Motor neuron (in vitro differentiated cells): Measurements from ENCODE around the gene CD22. TPM values are rescaled to one million over a fixed set of nuclear protein-coding genes. Genes with fewer than 3 reads are reported as not detected.
A peak's percentile ranks its signal among the peaks of the same experiment; 100 is the strongest.
"Not testable (repeated sequence)": the region's sequence is repeated elsewhere in the genome, so short reads cannot be mapped to it uniquely, and the experiment has no call there.

Source experiments
- ATAC-seq, 8 experiments: fragments of 200-7000 bp; cut with Tn5 transposase; replicated peaks in 6 of 8; 2 replicates each; pipeline ENCODE4 v1.8.0; 2021; ENCODE audit warnings: mild to moderate bottlenecking in 8 of 8, moderate library complexity in 8 of 8
- H3K27ac ChIP-seq, 2 donors: fragments of 250-450 bp; sonication (Bioruptor Pico); 2 replicates each; pipeline ENCODE4 v1.9.0; 2021; ENCODE audit warnings: antibody characterized with exemption in 2 of 2, mild to moderate bottlenecking in 2 of 2, moderate library complexity in 1 of 2
- H3K4me1 ChIP-seq, 2 donors: fragments of 250-450 bp; sonication (Bioruptor Pico); replicated peaks in 1 of 2; 2 replicates each; pipeline ENCODE4 v1.6.1; 2021; ENCODE audit warnings: antibody characterized with exemption in 2 of 2, mild to moderate bottlenecking in 2 of 2, moderate library complexity in 1 of 2
- H3K4me3 ChIP-seq, 5 donors: fragments of 250-450 bp; sonication (Bioruptor Pico); 2 replicates each; pipeline ENCODE4 v1.9.0; 2021; ENCODE audit warnings: antibody characterized with exemption in 5 of 5, mild to moderate bottlenecking in 5 of 5, moderate library complexity in 4 of 5
- WGBS, 10 experiments: fragments of 450-650 bp; shearing (Covaris generic); methylation state at CpG; one replicate each; pipeline ENCODE4 v1.0.0; 2022; 5-methylcytosine and 5-hydroxymethylcytosine counted together
- in situ Hi-C, 9 experiments: fragments of 400-800 bp; cut with MboI; loops; one replicate each; pipeline ENCODE4 v1.15.0; 2021; ENCODE audit warnings: low sequenced_read_pairs in 9 of 9, low pct_unique_long_range_greater_than_20kb in 2 of 9; ENCODE audit not compliant: unreplicated experiment in 9 of 9
- total RNA-seq, 8 experiments: library from RNA; unstranded; fragments of 300-600 nt; gene quantifications; 2 replicates each; pipeline versions ENCODE4 v1.2.3 to v1.2.4, GENCODE V29; 2022

Gene CD22
- total RNA-seq, 8 experiments from 2014 or later = 0.27 to 1.8 (median 0.93) TPM; not detected in 2

GRCh38 chr19:35377656-35378055 is 48.7 kb downstream of the CD22 start:
- H3K4me3 ChIP-seq = no peak overlapping the region
- no peak for ATAC-seq
- WGBS, 10 experiments = 11 to 100% (median 57%) methylated on average over 1 of the region's 1 CpG; no CpG with 5 or more reads in 1 of the 10 experiments
- in situ Hi-C loops = no loop called here
- no peak overlapping the region for H3K27ac ChIP-seq
- no peaks in the 10 kb centered on the region for H3K4me1 ChIP-seq

- Histone ChIP-seq H3K4me3 (no peak overlapping the region), H3K27ac (no peak overlapping the region), H3K4me1 (no peaks in the 10 kb centered on the region)
- in situ Hi-C loops = no loop called here
- no peak for ATAC-seq
- 20 to 100% (median 80%) methylated on average over 1 to 2 of the region's 3 CpGs; no CpG with 5 or more reads in 1 of the 10 experiments for WGBS, 10 experiments
Observed at GRCh38 chr19:35378356-35378755, 49.4 kb downstream of the CD22 start.

GRCh38 chr19:35379545-35379944 is 50.6 kb downstream of the CD22 start:
- H3K27ac ChIP-seq, in situ Hi-C loops, ATAC-seq, H3K4me3 ChIP-seq, H3K4me1 ChIP-seq: not testable (repeated sequence)
- 20 to 100% (median 83%) methylated on average over 1 to 5 of the region's 5 CpGs for WGBS, 10 experiments

GRCh38 chr19:35379992-35380391 is 51.0 kb downstream of the CD22 start:
- Histone ChIP-seq H3K4me1 (no peaks in the 10 kb centered on the region), H3K27ac (no peak overlapping the region), H3K4me3 (no peak overlapping the region)
- peak in 1 of 8 experiments; percentile 23 for ATAC-seq
- 0 to 20% methylated on average over 1 of the region's 1 CpG; no CpG with 5 or more reads in 8 of the 10 experiments for WGBS, 10 experiments
- in situ Hi-C loops = no loop called here

- in situ Hi-C loops = no loop called here
- Histone ChIP-seq H3K27ac (no peak overlapping the region), H3K4me1 (no peaks in the 10 kb centered on the region), H3K4me3 (no peak overlapping the region)
- peak in 3 of 8 experiments; percentile 62 to 70 (median 68) for ATAC-seq
- WGBS, 10 experiments = 6 to 89% (median 51%) methylated on average over 1 to 6 of the region's 9 CpGs; no CpG with 5 or more reads in 1 of the 10 experiments
Observed at GRCh38 chr19:35380450-35381124, 51.6 kb downstream of the CD22 start.

- in situ Hi-C loops = no loop called here
- no peak overlapping the region for H3K27ac ChIP-seq
Observed at GRCh38 chr19:35381318-35381717, 52.3 kb downstream of the CD22 start.

GRCh38 chr19:35381926-35382325 is 52.9 kb downstream of the CD22 start:
- Histone ChIP-seq H3K4me3 (no peak overlapping the region), H3K4me1 (no peaks in the 10 kb centered on the region), H3K27ac (no peak overlapping the region)
- WGBS, 10 experiments = 29 to 100% (median 79%) methylated on average over 1 to 6 of the region's 6 CpGs
- in situ Hi-C loops = no loop called here
- no peak for ATAC-seq

More at GRCh38 chr19:35381318-35381717, 52.3 kb downstream of the CD22 start:
- Histone ChIP-seq H3K4me1 (no peaks in the 10 kb centered on the region), H3K4me3 (no peak overlapping the region)
- ATAC-seq = no peak
- 0 to 80% (median 34%) methylated on average over 1 to 3 of the region's 3 CpGs; no CpG with 5 or more reads in 2 of the 10 experiments for WGBS, 10 experiments

GRCh38 chr19:35383536-35383935 is 54.5 kb downstream of the CD22 start:
- in situ Hi-C loops = no loop called here
- ATAC-seq = no peak
- H3K4me1 ChIP-seq = no peaks in the 10 kb centered on the region
- 0 to 69% (median 66%) methylated on average over 2 of the region's 2 CpGs; no CpG with 5 or more reads in 6 of the 10 experiments for WGBS, 10 experiments
- H3K4me3 ChIP-seq = no peak overlapping the region
- no peak overlapping the region for H3K27ac ChIP-seq

GRCh38 chr19:35388277-35389054 is 59.5 kb downstream of the CD22 start:
- ATAC-seq = peak in 2 of 8 experiments; percentile 51 to 64

GRCh38 chr19:35389192-35389861 is 60.3 kb downstream of the CD22 start:
- ATAC-seq = peak in 2 of 8 experiments; percentile 75 to 83
- in situ Hi-C loops = no loop called here

More at GRCh38 chr19:35388277-35389054, 59.5 kb downstream of the CD22 start:
- in situ Hi-C loops = no loop called here
- WGBS, 10 experiments = 0 to 95% (median 67%) methylated on average over 1 to 6 of the region's 6 CpGs; no CpG with 5 or more reads in 2 of the 10 experiments
- no peak overlapping the region for H3K27ac ChIP-seq
- no peak overlapping the region for H3K4me3 ChIP-seq
- H3K4me1 ChIP-seq = no peaks in the 10 kb centered on the region

GRCh38 chr19:35392742-35393715 is 64.0 kb downstream of the CD22 start:
- in situ Hi-C loops = no loop called here
- Histone ChIP-seq H3K4me1 (no peaks in the 10 kb centered on the region), H3K4me3 (no peak overlapping the region), H3K27ac (no peak overlapping the region)
- no peak for ATAC-seq
- WGBS, 10 experiments = 33 to 92% (median 68%) methylated on average over 2 to 5 of the region's 5 CpGs; no CpG with 5 or more reads in 5 of the 10 experiments

More at GRCh38 chr19:35389192-35389861, 60.3 kb downstream of the CD22 start:
- H3K27ac ChIP-seq = no peak overlapping the region
- WGBS, 10 experiments = 11 to 84% (median 54%) methylated on average over 1 to 5 of the region's 6 CpGs; no CpG with 5 or more reads in 1 of the 10 experiments
- no peaks in the 10 kb centered on the region for H3K4me1 ChIP-seq
- no peak overlapping the region for H3K4me3 ChIP-seq
